GM12801 (cell line): ENCODE data around the gene BIRC2.

Source experiments
- CTCF ChIP-seq: IDR thresholded peaks from one replicate; pipeline ENCODE4 v1.5.1; 2011; ENCODE audit warnings: control low read depth; ENCODE audit not compliant: insufficient read length; ENCODE audit errors: extremely low read depth

BIRC2 gene

DNA sequence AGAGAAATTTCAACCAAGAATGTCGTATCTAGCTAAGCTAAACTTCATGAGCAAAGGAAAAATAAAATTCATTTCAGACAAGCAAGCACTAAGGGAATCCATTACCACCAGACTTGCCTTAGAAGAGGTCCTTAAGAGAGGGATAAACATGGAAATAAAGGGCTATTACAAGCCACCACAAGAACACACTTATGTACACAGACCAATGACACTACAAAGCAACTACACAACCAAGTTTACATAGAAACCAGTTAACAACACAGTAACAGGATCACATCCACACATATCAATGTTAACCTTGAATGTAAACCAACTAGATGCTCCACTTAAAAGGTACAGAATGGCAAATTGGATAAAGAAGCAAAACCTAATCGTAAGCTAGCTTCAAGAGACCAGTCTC lies 67.5 kb downstream of the BIRC2 start:
- TF ChIP-seq CTCF: no peak

- TF ChIP-seq CTCF: no peak
Observed at GRCh38 chr11:102415304-102415916, 68.4 kb downstream of the BIRC2 start.

- no peak for TF ChIP-seq CTCF
Observed at GRCh38 chr11:102416976-102417375, 70.0 kb downstream of the BIRC2 start.

GRCh38 chr11:102419181-102419580 lies 72.2 kb downstream of the BIRC2 start:
- no peak for TF ChIP-seq CTCF

- no peak for TF ChIP-seq CTCF
Observed at GRCh38 chr11:102420547-102420946, 73.5 kb downstream of the BIRC2 start.

DNA sequence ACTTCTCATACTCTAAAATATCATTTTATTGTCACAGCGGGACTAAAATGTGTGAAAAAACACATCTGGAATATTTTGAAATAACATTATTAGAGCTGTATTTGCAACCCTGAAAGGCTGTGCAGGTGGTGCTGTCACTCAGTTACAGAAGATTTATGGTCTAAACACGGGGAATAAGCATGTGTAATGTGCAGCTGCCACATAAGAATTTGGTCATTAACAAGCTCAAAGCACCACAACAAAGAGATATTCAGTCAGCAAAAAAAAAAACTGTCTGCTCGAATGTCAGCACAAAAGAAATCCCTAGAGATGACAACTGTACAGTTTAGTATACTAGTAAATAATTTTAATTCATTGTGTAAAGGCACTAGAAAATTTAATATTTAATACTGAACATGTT lies 74.2 kb downstream of the BIRC2 start:
- no peak for TF ChIP-seq CTCF

DNA sequence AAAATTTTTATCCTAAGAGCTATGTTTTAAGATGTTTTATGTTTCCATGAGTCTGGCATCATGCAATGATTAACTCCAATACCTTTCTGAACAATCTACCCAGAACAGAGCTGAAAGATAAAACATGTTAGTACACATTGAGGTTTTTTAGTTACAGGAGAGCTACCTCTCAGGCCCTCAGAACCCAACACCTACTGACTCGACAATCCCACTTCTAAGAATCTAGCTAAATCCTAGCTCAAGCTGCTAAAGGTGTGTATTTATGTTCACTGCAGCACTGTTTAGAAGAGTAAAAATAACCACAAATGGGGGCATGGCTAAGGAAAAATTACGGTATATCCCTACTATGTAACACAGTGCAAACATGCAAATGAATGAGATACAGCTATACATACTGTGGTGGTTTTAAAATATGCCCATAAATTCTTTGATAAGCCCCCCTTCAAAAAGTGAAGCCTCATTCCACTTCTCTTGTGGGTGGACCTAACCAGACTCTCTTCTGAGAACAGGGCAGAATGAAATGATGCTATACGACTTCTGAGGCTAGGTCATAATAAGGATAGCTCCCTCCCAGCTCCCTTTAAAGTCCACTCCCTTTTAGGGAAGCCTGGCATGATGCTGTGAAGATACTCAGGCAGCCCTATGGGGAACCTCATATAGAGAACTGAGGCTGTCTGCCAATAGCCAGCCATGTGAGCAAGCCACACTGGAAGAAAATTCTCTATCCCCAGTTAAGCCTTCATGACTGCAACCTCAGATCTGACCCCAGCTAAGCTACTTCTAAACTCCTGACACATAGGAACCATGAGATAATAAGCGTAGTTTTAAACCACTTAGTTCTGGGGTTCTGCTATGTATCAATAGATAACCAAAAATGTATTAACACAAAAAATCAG lies 76.1 kb downstream of the BIRC2 start:
- TF ChIP-seq CTCF: no peak
